PFSK-1 (cell line): ENCODE results near the gene FOSB.
A peak's percentile ranks its signal among the peaks of the same experiment; 100 is the strongest.

ENCODE experiments used
- FOXP2 ChIP-seq: optimal IDR thresholded peaks from 2 replicates; pipeline ENCODE3; 2011; ENCODE audit warnings: borderline replicate concordance, control low read depth, inconsistent platforms; ENCODE audit not compliant: insufficient read depth; ENCODE audit errors: extremely low read length, extremely low read depth
- POLR2AphosphoS5 ChIP-seq: IDR thresholded peaks from 2 replicates; pipeline ENCODE4 v1.6.1; 2012; ENCODE audit warnings: low read depth, mild to moderate bottlenecking, control low read depth, low read length, moderate library complexity
- SIN3A ChIP-seq: IDR thresholded peaks from 2 replicates; pipeline ENCODE4 v1.6.1; 2012; ENCODE audit warnings: mild to moderate bottlenecking, low read length, moderate library complexity, borderline replicate concordance; ENCODE audit not compliant: insufficient read depth
- TAF1 ChIP-seq: IDR thresholded peaks from 2 replicates; pipeline ENCODE4 v1.6.1; 2012; ENCODE audit warnings: low read length, control low read depth, borderline replicate concordance; ENCODE audit not compliant: insufficient read depth
- TF ChIP-seq, protein P1 (sequence below), 2 experiments: IDR thresholded peaks; 2 replicates each; pipeline versions ENCODE4 v1.6.1 to v1.8.0; 2011 to 2012; ENCODE audit warnings: low read depth in 2 of 2, low read length in 2 of 2, control low read depth in 1 of 2, inconsistent platforms in 1 of 2, mild to moderate bottlenecking in 1 of 2, moderate library complexity in 1 of 2; ENCODE audit not compliant: insufficient read depth in 1 of 2

FOSB gene

DNA sequence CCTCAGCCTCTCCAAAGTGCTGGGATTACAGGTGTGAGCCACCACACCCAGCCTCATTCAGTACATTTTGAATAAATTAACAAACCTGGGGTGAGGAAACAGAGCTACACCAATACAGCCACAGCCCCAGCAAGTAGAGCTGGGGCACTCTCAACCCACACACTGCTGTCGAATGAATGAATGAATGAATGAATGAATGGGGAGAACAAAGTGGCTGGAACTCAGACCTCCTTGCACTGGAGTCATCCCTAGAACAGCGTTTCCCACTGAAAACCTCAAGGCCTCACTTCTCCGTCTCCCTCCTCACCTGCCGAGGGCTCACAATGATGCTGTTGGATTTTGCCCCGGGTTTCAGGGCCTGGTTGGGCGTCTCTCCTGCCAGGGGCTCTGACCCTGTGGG is 46.9 kb upstream of the FOSB start:
- TF ChIP-seq TAF1 (no peak), SIN3A (no peak), POLR2AphosphoS5 (no peak), FOXP2 (no peak)
- TF ChIP-seq, protein P1, sequence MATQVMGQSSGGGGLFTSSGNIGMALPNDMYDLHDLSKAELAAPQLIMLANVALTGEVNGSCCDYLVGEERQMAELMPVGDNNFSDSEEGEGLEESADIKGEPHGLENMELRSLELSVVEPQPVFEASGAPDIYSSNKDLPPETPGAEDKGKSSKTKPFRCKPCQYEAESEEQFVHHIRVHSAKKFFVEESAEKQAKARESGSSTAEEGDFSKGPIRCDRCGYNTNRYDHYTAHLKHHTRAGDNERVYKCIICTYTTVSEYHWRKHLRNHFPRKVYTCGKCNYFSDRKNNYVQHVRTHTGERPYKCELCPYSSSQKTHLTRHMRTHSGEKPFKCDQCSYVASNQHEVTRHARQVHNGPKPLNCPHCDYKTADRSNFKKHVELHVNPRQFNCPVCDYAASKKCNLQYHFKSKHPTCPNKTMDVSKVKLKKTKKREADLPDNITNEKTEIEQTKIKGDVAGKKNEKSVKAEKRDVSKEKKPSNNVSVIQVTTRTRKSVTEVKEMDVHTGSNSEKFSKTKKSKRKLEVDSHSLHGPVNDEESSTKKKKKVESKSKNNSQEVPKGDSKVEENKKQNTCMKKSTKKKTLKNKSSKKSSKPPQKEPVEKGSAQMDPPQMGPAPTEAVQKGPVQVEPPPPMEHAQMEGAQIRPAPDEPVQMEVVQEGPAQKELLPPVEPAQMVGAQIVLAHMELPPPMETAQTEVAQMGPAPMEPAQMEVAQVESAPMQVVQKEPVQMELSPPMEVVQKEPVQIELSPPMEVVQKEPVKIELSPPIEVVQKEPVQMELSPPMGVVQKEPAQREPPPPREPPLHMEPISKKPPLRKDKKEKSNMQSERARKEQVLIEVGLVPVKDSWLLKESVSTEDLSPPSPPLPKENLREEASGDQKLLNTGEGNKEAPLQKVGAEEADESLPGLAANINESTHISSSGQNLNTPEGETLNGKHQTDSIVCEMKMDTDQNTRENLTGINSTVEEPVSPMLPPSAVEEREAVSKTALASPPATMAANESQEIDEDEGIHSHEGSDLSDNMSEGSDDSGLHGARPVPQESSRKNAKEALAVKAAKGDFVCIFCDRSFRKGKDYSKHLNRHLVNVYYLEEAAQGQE (IDR thresholded peaks at IDR 0.05; ENCODE audit: insufficient read depth in 1 of 2, low read depth in 2 of 2, low read length in 2 of 2), result no peak

DNA sequence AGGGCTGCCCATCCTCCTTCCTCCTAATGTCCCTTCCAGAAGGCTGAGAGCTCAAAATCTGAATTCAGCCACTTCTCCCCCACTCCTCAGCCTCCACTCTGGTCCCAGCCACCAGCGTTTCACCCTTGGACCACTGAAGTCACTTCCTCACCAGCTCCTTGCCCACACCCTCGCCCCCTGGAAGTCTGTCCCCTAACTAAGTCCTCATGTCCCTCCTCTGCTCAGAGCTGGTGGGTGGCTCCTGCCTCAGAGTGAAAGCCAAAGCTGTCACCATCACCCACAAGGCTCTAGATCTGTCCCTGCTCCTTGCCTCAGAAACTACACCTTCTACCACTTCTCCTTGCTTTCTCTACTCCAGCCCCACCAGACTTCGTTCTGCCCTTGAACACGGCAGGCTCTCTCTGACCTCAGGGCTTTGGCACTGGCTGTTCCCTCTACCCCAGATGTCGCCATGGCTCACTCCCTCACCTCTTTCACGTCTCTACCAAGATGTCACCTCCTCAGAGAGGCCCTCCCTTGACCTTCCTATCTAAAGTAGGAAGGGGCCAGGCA is 45.8 kb upstream of the FOSB start:
- no peak for TF ChIP-seq TAF1
- no peak for TF ChIP-seq POLR2AphosphoS5
- TF ChIP-seq FOXP2, result no peak
- TF ChIP-seq, protein P1 (IDR thresholded peaks at IDR 0.05; ENCODE audit: insufficient read depth in 1 of 2, low read depth in 2 of 2, low read length in 2 of 2), result no peak
- no peak for TF ChIP-seq SIN3A

DNA sequence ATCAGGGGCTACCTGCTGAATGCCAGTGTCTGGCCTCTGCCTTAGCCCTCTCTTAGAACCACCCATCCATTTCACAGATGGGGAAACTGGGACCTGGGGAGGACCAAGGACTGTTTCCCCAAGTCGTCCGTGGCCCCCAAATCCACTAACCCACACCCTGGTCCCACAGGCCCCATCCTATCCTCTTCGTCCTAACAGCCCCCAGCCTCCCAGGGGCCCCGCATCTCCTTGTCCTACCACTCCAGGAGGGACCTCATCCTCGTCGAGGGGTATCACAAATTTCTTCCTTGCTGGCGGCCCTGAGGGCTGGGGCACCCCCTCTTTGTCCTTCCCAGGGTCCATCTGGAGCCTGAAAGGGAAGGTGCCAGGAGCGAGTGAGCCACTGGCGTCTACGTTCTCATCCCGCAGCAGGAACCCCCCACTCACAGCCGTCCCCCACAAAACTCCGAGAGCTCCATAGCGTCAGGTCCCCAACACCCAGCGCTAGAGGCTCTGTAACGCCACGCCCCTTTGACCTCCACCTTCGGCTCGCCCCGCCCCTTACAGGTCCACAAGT is 44.7 kb upstream of the FOSB start:
- TF ChIP-seq POLR2AphosphoS5 (peak; percentile 5; the same call in 1 of the 2 replicates), SIN3A (no peak)

DNA sequence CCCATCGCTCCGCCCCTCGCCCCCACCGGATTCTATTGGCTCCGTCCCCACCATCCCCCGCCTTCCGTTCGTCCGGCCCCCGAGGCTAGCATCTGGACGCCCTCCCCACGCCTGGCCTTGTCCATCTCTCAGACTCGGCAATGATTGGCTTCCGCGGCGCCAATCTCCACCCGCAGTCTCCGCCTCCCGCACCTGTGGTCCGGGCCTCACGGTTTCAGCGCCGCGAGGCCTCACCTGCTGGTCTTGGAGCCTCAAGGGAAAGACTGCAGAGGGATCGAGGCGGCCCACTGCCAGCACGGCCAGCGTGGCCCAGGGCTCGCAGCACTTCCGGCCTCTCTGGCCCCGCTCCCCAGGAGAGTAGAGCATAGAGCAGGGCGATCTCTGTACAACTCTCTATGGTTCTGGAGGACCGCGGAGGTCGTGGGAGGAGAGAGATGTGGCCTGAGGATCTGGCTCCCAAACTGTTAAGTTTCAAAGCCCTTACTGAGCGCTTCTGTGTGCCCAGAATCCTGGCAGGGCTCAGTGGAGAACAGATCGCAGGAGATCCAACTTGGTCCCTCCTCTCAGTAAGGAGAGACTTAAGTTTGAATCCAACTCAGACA is 44.1 kb upstream of the FOSB start, which contains the start of gene ERCC1:
Gene ERCC1 (minus strand): TSS at position 329 of the 602 bp plus-strand sequence. CDS start 543 bp downstream, outside the sequence.
- TF ChIP-seq TAF1 (peak; percentile 56; the same call in 1 of the 2 replicates), POLR2AphosphoS5 (peak; percentile 75), FOXP2 (no peak), SIN3A (no peak)
- TF ChIP-seq, protein P1 (IDR thresholded peaks at IDR 0.05; ENCODE audit: insufficient read depth in 1 of 2, low read depth in 2 of 2, low read length in 2 of 2), result 0 out of 4 replicates have a peak, but pooled peaks of 1 of the 2 experiments have one; percentile 28

DNA sequence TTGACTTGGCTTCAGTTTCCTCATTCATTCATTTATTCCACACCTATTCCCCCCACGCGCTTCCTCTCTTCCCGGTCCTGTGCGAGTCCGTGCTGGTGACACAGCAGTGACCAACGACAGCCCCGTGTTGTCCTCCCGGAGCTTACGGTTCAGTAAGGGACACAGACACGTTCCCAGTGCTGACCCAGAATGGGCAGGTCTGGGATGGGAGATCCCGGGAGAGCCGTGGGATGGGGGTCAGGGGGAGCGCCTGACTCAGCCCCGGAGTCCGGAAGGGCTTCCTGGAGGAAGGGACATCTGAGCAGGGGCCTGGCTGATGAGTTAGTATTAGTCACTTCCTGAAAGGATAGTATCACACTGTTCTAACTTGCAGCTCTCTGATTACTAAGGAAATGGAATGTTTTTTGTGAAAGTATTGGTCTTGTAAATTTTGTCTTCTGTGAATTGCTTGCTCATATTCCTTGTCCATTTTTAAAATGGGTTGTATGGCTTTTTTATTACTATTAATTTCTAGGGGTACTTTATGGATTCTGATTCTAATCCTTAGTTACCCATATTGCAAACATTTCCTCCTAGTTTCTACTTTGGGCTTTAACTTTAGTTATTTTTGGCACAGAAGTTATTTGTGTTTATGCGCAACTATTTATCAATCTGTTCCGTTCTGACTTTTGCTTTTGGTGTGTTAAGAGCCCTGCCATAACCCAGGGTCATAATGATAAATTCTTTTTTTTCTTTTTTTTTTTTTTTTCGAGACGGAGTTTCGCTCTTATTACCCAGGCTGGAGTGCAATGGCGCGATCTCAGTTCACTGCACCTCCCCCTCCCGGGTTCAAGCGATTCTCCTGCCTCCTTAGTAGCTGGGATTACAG is 43.4 kb upstream of the FOSB start:
- TF ChIP-seq SIN3A (peak; percentile 49; the same call in 1 of the 2 replicates), TAF1 (peak; percentile 41; the same call in 1 of the 2 replicates), POLR2AphosphoS5 (no peak; the same call in 1 of the 2 replicates), FOXP2 (peak; percentile 95)
- TF ChIP-seq, protein P1 (IDR thresholded peaks at IDR 0.05; ENCODE audit: insufficient read depth in 1 of 2, low read depth in 2 of 2, low read length in 2 of 2), result peak in 1 of 2 experiments; percentile 73; a peak in 2 of 4 replicates
